HG03342 (cell line): Measurements from ENCODE around the gene SLC28A3.

Experiments used
- ATAC-seq: cut with Tn5 transposase; IDR thresholded peaks from one replicate; pipeline ENCODE4 v1.9.1; 2021; ENCODE audit warnings: mild to moderate bottlenecking, moderate library complexity; ENCODE audit not compliant: unreplicated experiment

SLC28A3 gene

GRCh38 chr9:84254972-84255371 is 85.6 kb downstream of the SLC28A3 start:
- no peak for ATAC-seq

GRCh38 chr9:84251921-84252320 is 88.6 kb downstream of the SLC28A3 start:
- ATAC-seq: no peak

- ATAC-seq: no peak
Observed at GRCh38 chr9:84241817-84242373, 98.7 kb downstream of the SLC28A3 start.

GRCh38 chr9:84239343-84239742 is 101.2 kb downstream of the SLC28A3 start:
- no peak for ATAC-seq

- no peak for ATAC-seq
Observed at GRCh38 chr9:84238652-84239051, 101.9 kb downstream of the SLC28A3 start.

GRCh38 chr9:84235511-84235910 is 105.0 kb downstream of the SLC28A3 start:
- ATAC-seq: no peak

- ATAC-seq: no peak
Observed at GRCh38 chr9:84230355-84231145, 110.0 kb downstream of the SLC28A3 start.

GRCh38 chr9:84229191-84229590 is 111.4 kb downstream of the SLC28A3 start:
- ATAC-seq: no peak

GRCh38 chr9:84228130-84228720 is 112.3 kb downstream of the SLC28A3 start:
- ATAC-seq: no peak

- no peak for ATAC-seq
Observed at GRCh38 chr9:84226126-84226525, 114.4 kb downstream of the SLC28A3 start.
